HG03571 (cell line): Measurements from ENCODE around the gene TBX2.

Experiments
- ATAC-seq: cut with Tn5 transposase; IDR thresholded peaks from one replicate; pipeline ENCODE4 v1.9.1; 2021; ENCODE audit not compliant: unreplicated experiment

Gene TBX2

DNA sequence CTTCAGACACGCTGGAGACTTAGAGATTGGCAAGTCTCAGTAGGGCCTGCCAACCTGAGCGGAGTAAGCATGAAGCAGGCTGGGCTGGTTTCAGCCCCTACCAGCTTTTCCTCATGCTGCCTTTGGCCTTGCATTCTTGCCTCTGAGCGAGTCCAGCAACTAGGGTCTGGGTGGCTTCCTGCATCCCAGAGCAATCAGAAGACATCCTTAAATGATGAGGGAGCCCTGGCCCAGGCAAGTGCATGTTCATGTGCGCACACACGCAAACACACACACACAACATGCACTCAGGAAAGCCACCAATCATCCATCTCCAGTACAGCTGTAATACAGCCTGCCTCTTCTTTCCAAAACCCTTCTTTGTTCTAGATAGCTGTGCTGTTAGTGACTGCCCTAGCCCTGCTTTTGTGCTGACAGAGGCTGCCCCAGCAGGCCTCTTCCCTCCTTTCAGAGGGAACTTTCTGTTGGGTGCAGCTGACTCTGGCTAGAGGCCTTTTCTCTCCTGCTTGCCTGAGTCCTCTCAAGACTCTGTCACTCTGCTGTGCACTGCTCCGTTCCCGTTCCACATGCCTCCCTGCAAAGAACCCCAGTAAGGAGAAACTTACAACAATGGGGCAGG lies 30.7 kb upstream of the TBX2 start:
- no peak for ATAC-seq

GRCh38 chr17:61369751-61370150 lies 29.9 kb upstream of the TBX2 start:
- no peak for ATAC-seq

DNA sequence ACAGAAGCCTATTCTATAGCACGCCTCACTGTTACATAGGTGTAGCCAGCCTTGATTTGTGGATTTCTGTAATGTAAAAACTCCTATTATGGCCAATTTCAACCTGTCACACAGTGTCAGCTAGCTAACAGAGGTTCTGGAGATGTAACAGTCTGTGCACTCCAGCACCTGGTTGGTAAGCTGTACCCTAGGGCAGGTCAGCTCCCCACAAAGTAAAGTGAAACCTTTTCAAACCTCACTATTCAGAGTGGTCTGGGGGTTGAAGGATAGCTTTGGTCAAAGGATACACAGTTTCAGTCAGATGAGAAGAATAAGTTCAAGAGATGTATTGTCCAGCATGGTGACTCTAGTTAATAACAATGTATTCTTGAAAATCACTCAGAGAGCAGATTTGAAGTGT lies 28.5 kb upstream of the TBX2 start:
- no peak for ATAC-seq

DNA sequence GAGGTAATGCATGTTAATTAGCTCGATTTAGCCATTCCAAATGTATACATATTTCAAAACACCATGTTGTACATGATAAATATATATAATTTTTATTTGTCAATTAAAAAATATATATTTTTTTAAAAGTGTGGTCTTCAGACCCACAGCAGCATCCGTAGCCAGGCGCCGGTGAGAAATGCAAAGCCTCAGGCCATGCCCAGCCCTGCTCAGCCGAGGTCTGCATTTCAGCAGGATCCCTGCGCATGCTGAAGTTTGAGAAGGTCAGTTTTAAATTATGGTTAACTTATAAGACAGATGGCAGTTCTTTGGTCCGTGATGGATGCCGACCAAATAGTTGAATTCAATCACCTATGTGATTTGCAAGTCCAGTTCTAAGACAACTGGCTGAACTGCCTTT lies 28.0 kb upstream of the TBX2 start:
- no peak for ATAC-seq

- ATAC-seq: no peak
Observed at GRCh38 chr17:61372436-61372835, 27.2 kb upstream of the TBX2 start.

DNA sequence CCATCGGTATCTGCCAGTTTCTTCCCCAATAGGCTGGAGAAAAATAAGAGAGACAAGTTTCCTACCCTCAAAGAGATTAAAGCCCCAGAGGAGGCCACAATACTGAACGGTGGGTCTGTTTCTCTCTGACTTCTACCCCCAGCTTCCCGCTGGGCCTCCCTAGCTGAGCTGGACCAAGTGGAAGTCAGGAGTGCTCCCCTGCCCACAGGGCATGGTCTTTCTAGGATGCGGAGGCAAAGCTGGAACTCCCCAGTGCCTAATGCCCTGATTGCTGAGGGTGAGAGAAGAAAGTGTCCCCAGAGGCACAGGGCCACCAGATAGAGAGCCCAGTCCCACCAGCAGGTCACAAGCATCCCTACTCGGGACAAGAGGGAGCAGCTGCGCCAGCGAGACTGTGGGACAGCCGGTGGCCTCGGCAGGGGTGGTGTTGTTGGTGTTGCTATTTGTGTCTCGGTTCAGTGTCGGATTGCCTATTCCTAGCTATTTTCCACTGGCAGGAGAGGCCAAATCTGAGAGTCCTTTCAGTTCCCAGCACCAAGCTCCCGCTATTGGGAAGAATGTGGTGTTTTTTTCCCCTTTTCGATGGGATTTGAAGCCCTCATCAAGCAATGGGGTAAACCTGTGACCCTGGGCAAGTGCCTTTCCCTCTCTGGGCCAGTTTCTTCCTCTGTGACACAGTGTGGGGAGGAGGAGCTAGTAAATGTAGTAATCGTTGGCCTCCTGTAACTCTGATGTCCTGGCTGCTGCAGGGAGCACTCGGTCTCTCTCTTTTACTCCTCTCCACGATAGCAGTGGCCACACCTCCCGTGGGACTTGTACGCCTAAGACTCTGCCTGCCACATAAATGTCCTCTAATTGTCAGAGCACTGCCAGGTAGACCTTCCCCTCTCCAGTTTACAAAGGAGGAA lies 22.5 kb upstream of the TBX2 start:
- no peak for ATAC-seq

DNA sequence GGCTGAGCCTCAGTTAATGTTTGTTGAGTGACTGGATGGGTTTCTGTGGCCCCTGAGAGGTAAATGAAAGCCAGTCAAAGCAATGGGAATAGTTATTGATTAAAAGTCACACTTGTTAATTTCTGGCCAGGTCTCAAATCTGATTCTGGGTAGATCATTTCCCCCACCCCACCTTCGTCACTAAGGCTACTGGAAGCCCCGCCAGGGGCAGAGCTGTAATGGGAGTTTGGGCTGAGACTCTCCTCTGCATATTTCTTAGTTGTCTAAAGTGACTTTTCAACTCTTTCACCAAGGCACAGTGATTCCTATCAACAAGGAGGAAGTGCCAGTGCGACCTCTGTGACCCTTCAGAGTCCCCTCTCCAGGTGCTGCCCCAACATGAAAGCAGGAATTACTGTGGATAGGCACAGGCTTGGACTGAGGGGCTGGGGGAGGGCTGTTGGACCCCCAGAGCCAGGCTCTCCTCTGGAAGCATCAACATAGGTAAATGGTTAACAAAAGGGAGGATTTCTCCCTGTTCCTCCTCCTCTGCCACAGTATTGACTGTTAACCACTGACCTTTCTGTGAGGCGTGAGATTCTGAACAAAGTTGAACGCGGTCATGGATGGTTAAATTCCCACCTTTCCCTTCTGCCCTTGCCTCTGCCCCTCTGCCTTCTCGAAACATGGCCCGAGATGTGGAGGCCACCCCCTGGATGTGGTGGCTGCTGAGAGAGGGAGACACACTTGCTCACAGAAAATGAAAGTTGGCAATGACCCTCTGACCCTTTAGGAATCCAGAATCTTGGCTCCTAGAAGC lies 20.8 kb upstream of the TBX2 start:
- no peak for ATAC-seq

DNA sequence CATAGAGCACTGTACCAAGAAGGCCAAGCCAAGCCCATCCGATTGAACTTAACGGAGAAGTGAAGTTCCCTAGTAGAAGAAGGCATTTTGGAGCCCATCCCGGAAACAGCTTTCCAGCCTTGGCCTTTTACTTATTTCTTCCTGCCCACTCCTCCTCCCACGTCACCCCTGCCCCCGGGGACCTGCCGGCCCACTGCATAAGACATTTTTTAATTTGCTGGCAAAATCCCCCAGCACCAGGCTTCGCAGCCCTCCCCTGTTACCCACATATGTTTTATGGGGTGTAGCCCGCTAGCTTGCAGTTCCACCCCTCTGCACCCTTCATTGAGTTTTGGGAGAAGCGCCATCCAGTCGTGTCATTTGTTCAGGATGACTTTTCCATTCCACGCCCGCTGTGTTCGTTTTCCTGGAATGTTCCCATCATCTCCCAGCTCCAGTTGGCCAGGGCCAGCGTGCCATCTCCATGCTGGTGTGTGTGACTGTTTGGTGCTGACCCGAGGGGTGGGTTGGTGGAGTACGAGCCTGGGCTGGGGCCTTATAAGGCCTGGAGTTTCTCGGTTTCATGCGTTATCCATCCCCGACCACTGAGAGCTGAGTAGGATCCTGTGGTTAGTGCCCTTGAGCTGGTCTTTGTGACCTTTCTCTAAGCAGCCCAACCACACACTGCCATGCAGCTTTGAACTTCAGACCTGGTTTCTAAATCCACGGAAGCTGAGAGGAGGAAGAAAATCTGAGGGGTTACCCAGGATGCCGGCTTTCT lies 20.0 kb upstream of the TBX2 start:
- ATAC-seq: no peak

DNA sequence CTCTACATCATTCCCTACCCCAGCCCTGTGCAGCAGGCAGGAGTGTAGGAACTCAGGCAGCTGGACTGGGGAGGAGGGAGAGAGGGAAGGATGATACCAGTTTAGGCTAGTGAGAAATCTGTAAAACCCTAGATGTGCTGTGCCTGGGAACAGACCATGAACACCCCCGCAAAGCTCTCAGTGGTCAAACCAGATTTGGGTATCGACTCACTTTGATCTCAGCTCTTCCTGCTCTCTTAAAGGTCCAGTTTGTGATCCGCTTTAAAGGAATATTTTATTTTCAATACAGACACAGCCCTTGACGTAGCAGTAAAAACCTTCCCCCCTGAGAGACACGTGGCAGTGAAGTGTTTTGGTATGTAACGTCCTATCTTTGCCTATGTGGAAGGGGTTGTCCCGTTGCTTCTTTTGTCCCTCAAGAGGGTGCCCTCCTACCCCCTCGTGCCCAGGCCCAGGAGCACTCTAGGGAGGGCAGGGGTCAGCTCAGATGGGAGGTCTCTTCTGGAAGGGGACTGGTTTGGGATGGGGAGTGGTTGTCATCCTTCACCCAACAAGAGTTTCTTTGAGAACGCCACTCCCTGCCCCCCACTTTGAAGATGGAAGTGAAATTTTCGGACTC lies 19.3 kb upstream of the TBX2 start:
- ATAC-seq: no peak

DNA sequence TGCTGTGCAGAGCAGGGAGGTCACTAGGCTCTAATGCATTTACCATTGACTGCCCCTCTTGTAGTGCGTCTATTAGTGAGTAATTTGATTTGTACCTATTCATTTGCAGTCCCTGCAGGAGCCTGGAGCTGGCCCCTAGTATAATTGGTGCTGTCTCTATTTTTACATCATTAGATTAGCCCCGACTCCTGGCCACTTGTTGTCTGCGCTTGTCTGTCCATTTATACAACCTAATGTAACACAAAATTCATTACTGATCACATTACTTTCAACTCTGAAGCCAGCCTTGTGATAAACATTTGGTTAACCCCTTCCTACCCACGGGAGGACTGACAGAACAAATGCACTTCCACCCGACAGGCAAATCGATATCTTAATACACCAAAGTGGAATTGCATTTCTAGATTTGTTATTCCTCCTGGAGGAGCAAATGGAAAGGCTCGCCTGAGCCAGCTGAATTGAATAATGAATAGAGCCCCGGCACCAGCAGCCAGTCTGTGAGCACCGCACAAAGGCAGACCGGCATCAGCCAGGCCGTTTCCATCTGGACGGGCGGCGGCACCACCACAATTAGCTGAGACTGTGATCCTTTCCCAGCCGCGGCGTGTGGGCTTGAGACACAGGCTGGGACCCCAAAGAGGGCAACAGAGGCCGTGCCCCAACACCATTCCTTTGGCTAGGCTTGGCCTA lies 18.7 kb upstream of the TBX2 start:
- no peak for ATAC-seq

GRCh38 chr17:61381537-61381936 lies 18.1 kb upstream of the TBX2 start:
- ATAC-seq: no peak

GRCh38 chr17:61382796-61383688 lies 16.6 kb upstream of the TBX2 start:
- no peak for ATAC-seq

DNA sequence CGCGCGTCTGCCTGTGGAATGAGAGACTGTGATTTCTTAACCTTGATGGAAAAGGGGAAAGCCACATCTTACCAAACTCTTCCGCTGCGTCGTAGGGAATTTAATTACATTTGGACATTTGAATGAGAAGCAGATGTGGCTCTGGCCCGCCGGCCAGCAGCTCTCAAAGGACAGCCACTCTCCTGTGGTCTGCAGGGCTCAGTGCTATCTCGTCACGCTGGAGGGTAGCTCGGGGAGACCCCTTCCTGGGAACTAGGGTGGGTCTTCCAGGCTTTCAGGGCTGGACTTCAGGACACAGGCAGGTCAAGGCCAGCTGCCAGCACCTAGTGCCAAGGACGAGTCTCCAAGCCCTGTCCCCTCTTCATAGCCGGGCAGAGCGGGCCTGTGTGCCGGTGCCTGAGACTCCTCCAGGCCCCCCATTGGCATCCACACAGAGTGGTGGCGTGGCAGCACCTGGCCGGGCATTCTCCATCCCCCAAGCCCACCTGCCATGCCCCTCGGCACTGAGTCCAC lies 15.9 kb upstream of the TBX2 start:
- ATAC-seq: no peak

- no peak for ATAC-seq
Observed at GRCh38 chr17:61384354-61384691, 15.3 kb upstream of the TBX2 start.

DNA sequence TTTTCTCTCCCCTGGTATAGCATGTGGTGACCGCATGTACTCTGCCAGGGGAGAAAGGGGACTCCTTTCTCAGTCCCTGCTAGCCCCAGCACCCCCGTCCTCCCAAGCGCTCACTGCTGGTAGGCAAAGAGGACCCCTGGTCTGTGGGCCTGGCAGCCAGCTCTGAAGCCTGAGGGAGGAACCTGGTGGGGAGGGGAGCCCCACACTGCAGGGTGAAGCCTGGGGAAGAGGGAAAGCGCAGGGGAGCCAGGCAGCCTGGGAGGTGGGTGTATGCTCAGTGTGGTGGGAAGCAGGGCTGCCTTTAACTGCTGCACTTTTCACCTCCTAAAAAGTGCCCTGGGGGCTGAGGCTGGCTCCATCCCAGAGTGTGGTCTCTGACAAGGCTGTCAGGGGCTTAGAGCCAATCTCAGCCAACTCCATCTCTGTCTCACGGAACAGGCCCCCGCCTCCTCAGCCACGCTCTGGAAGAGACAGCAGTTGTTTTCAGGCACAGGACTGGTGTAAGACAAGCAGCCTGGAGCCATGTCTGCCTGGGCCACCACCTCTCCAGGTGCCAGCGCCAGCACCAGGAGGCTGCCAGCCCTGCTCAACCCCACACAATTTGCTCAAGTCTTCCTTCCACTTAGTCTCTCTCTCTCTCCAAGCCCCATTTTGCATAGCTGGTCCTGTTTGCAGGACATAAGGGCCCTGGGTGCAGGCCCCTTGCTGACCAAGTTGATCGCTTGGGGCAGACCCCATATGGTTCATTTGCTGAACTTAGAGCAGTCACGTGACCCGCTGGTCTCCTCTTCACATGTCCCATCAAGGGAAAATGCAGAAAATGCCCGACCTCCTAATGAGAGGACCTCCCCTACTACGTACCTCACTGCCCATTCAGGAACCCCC lies 14.7 kb upstream of the TBX2 start:
- ATAC-seq: no peak

GRCh38 chr17:61385577-61386236 lies 13.9 kb upstream of the TBX2 start:
- no peak for ATAC-seq

DNA sequence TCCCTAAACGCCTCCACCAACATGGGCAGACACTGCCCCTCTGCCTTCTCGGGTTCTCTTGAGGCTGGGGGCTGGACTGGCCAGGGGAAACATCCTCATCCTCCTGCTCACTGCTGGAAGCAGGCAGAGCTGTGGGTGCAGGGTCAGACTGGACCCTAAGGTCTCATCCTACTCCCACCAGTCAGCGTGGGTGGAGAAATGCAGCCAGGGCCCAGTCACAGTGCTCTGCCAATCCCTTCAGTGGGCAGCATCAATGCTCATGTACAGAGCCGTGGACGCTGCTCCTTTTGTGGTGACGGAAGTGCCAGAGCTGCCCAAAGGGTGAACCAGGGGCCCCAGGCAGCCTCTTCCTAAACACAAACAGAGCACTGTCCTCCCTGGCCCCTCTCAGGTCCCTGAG lies 13.4 kb upstream of the TBX2 start:
- no peak for ATAC-seq
